Keratinocyte (primary cell): ENCODE results near the gene TTC28.

Experiments
- CTCF ChIP-seq, 3 experiments: IDR thresholded peaks in 1 of 3; conservative IDR thresholded peaks in 1 of 3; optimal IDR thresholded peaks in 1 of 3; 2 replicates in 2 of 3; 3 replicates in 1 of 3; pipeline versions ENCODE3 to v1.5.1; 2011; ENCODE audit warnings: low read length in 3 of 3, mild to moderate bottlenecking in 3 of 3, moderate library complexity in 2 of 3, control low read depth in 1 of 3, inconsistent platforms in 1 of 3; ENCODE audit not compliant: insufficient read depth in 2 of 3; ENCODE audit errors: extremely low read depth in 1 of 3
- EZH2 ChIP-seq: IDR thresholded peaks from one replicate; pipeline ENCODE4 v1.6.1; 2012; ENCODE audit warnings: inconsistent platforms, mild to moderate bottlenecking, low read length, moderate library complexity

- TF ChIP-seq CTCF (optimal IDR thresholded peaks at IDR 0.05 in 1 of 3, IDR thresholded peaks at IDR 0.05 in 1 of 3, conservative IDR thresholded peaks at IDR 0.05 in 1 of 3; ENCODE audit: extremely low read depth in 1 of 3, insufficient read depth in 2 of 3, low read length in 3 of 3) = no peak
- TF ChIP-seq EZH2 = no peak
Measured at GRCh38 chr22:28229566-28230485, 449.8 kb downstream of the TTC28 start.
